HepG2 (cell line): ENCODE data around the gene FTL. TPM values are rescaled to one million over a fixed set of nuclear protein-coding genes. Genes with fewer than 3 reads are reported as not detected.

Source experiments
- ARHGAP35 ChIP-seq: sonication (generic); formaldehyde crosslinking; IDR thresholded peaks from 2 replicates; pipeline ENCODE4 v1.9.0; 2022; ENCODE audit warnings: mild to moderate bottlenecking, inconsistent platforms, moderate library complexity, missing genetic modification reagents, borderline replicate concordance
- ASH2L ChIP-seq: fragments of 300-600, 200-600 bp; sonication (generic); IDR thresholded peaks from 2 replicates; pipeline ENCODE4 v1.7.0; 2017; ENCODE audit warnings: low read depth, mild to moderate bottlenecking, moderate library complexity, mixed read lengths, low read length; ENCODE audit not compliant: insufficient read length
- CCDC6 ChIP-seq: sonication (generic); formaldehyde crosslinking; IDR thresholded peaks from 2 replicates; pipeline ENCODE4 v1.8.1; 2022; ENCODE audit warnings: mild to moderate bottlenecking, missing genetic modification reagents, moderate library complexity
- MEIS1 ChIP-seq: sonication (generic); formaldehyde crosslinking; IDR thresholded peaks from 2 replicates; pipeline ENCODE4 v1.9.0; 2021; ENCODE audit warnings: mild to moderate bottlenecking, missing genetic modification reagents, moderate library complexity, borderline replicate concordance
- NFKB2 ChIP-seq: sonication (generic); formaldehyde crosslinking; IDR thresholded peaks from 2 replicates; pipeline ENCODE4 v1.4.0; 2020; ENCODE audit warnings: missing genetic modification reagents, borderline replicate concordance
- RARA ChIP-seq: IDR thresholded peaks from 2 replicates; pipeline ENCODE4 v1.6.1; 2016; ENCODE audit warnings: missing genetic modification reagents, missing compliant biosample characterization
- RXRB ChIP-seq: IDR thresholded peaks from 2 replicates; pipeline ENCODE4 v1.6.1; 2016; ENCODE audit warnings: borderline replicate concordance, missing genetic modification reagents, missing compliant biosample characterization
- SATB2 ChIP-seq: sonication (generic); formaldehyde crosslinking; IDR thresholded peaks from 2 replicates; pipeline ENCODE4 v1.5.0; 2020; ENCODE audit warnings: missing genetic modification reagents
- SIN3A ChIP-seq: IDR thresholded peaks from 2 replicates; pipeline ENCODE4 v1.6.1; 2011; ENCODE audit warnings: low read depth, mild to moderate bottlenecking, control low read depth, low read length, borderline replicate concordance
- SP4 ChIP-seq: sonication (generic); formaldehyde crosslinking; IDR thresholded peaks from 2 replicates; pipeline ENCODE4 v1.8.1; 2023; ENCODE audit warnings: mild to moderate bottlenecking, missing genetic modification reagents
- STAT6 ChIP-seq: sonication (generic); formaldehyde crosslinking; IDR thresholded peaks from 2 replicates; pipeline ENCODE4 v1.4.0; 2020; ENCODE audit warnings: missing genetic modification reagents, mild to moderate bottlenecking, borderline replicate concordance
- XRCC5 ChIP-seq: fragments of 200-400 bp; formaldehyde crosslinking; optimal IDR thresholded peaks from 2 replicates; pipeline ENCODE3; 2017; ENCODE audit warnings: mild to moderate bottlenecking, low read length
- ZBTB38 ChIP-seq: sonication (generic); formaldehyde crosslinking; IDR thresholded peaks from 2 replicates; pipeline ENCODE4 v1.5.1; 2020; ENCODE audit warnings: mild to moderate bottlenecking, missing genetic modification reagents
- ZC3H4 ChIP-seq: sonication (generic); formaldehyde crosslinking; IDR thresholded peaks from 2 replicates; pipeline ENCODE4 v1.4.0; 2020; ENCODE audit warnings: missing genetic modification reagents, borderline replicate concordance
- ZNF10 ChIP-seq: sonication (generic); formaldehyde crosslinking; IDR thresholded peaks from 2 replicates; pipeline ENCODE4 v1.4.0; 2020; ENCODE audit warnings: mild to moderate bottlenecking, low read depth, missing genetic modification reagents, borderline replicate concordance
- ZNF558 ChIP-seq: sonication (generic); formaldehyde crosslinking; IDR thresholded peaks from 2 replicates; pipeline ENCODE4 v1.9.0; 2022; ENCODE audit warnings: mild to moderate bottlenecking, missing genetic modification reagents, borderline replicate concordance
- ZNF749 ChIP-seq: sonication (generic); formaldehyde crosslinking; IDR thresholded peaks from 2 replicates; pipeline ENCODE4 v1.8.0; 2022; ENCODE audit warnings: mild to moderate bottlenecking, missing genetic modification reagents, moderate library complexity, borderline replicate concordance
- ZNF773 ChIP-seq: sonication (generic); formaldehyde crosslinking; IDR thresholded peaks from 2 replicates; pipeline ENCODE4 v1.4.0; 2020; ENCODE audit warnings: missing genetic modification reagents, borderline replicate concordance
- ZNF775 ChIP-seq: sonication (generic); formaldehyde crosslinking; IDR thresholded peaks from 2 replicates; pipeline ENCODE4 v1.4.0; 2020; ENCODE audit warnings: missing genetic modification reagents, mild to moderate bottlenecking, moderate library complexity, borderline replicate concordance
- ZNF841 ChIP-seq: sonication (generic); formaldehyde crosslinking; IDR thresholded peaks from 2 replicates; pipeline ENCODE4 v1.8.1; 2023; ENCODE audit warnings: missing genetic modification reagents, borderline replicate concordance
- polyA plus RNA-seq, 8 experiments: library from polyadenylated mRNA; depleted of rRNA in 3 of 8; stranded (reverse) in 7 of 8; unstranded in 1 of 8; fragments of >200 nt; fragmentation: Illumina TruSeq in 4 of 8; extraction: Trizol in 4 of 8; gene quantifications; 2 replicates each; pipeline versions ENCODE4 v1.2.1 to v1.2.3, GENCODE V29; 2011 to 2016; ENCODE audit warnings: low read depth in 4 of 8, missing spikeins in 1 of 8, mixed read lengths in 1 of 8; ENCODE audit not compliant: insufficient read depth in 1 of 8
- total RNA-seq, 5 experiments: library from RNA; depleted of rRNA; stranded (reverse); fragments of >200 nt; fragmentation: Illumina TruSeq; extraction: Trizol; gene quantifications; 2 replicates each; pipeline ENCODE4 v1.2.3, GENCODE V29; 2016; ENCODE audit warnings: low read depth in 1 of 5
- TF ChIP-seq, protein P1 (sequence below): IDR thresholded peaks from 2 replicates; pipeline ENCODE4 v1.6.1; 2016; ENCODE audit warnings: missing biosample characterization, missing genetic modification reagents, low read depth
- TF ChIP-seq, protein P2 (sequence below): sonication (generic); formaldehyde crosslinking; IDR thresholded peaks from 2 replicates; pipeline ENCODE4 v1.4.0; 2020; ENCODE audit warnings: missing genetic modification reagents
- TF ChIP-seq, protein P3 (sequence below): sonication (generic); formaldehyde crosslinking; conservative IDR thresholded peaks from 2 replicates; pipeline ENCODE4 v1.4.0; 2020; ENCODE audit warnings: missing genetic modification reagents

Gene FTL
- total and polyA plus RNA-seq, 2 of the 13 experiments (the other 11 are each of a cell fraction or from before 2014, with no cell fraction given), result 2,721 to 8,800 TPM

- TF ChIP-seq STAT6 (CRISPR knock-in tag) (no peak), ASH2L (peak; percentile 67), ZBTB38 (CRISPR knock-in tag) (peak; percentile 66), RARA (no peak), ZC3H4 (no peak), SATB2 (CRISPR knock-in tag) (no peak), ZNF10 (CRISPR knock-in tag) (no peak), XRCC5 (peak; percentile 94), SIN3A (peak; percentile 86), ZNF773 (CRISPR knock-in tag) (no peak), MEIS1 (0 out of 2 replicates have a peak, but pooled peaks have one; percentile 26), SP4 (CRISPR knock-in tag) (peak; percentile 99), ARHGAP35 (CRISPR knock-in tag) (no peak), RXRB (CRISPR knock-in tag) (no peak; the same call in 1 of the 2 replicates), ZNF775 (CRISPR knock-in tag) (no peak), ZNF558 (no peak), NFKB2 (CRISPR knock-in tag) (no peak), ZNF841 (CRISPR knock-in tag) (no peak), ZNF749 (CRISPR knock-in tag) (no peak), CCDC6 (CRISPR knock-in tag) (no peak)
- TF ChIP-seq, protein P1, sequence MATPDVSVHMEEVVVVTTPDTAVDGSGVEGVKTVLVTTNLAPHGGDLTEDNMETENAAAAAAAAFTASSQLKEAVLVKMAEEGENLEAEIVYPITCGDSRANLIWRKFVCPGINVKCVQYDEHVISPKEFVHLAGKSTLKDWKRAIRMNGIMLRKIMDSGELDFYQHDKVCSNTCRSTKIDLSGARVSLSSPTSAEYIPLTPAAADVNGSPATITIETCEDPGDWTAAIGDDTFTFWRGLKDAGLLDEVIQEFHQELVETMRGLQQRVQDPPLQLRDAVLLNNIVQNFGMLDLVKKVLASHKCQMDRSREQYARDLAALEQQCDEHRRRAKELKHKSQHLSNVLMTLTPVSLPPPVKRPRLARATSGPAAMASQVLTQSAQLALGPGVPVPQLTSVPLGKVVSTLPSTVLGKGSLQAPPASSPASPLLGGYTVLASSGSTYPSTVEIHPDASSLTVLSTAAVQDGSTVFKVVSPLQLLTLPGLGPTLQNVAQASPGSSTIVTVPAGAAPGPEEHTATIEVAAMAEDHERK, result 0 out of 2 replicates have a peak, but pooled peaks have one; percentile 16
- TF ChIP-seq, protein P2, sequence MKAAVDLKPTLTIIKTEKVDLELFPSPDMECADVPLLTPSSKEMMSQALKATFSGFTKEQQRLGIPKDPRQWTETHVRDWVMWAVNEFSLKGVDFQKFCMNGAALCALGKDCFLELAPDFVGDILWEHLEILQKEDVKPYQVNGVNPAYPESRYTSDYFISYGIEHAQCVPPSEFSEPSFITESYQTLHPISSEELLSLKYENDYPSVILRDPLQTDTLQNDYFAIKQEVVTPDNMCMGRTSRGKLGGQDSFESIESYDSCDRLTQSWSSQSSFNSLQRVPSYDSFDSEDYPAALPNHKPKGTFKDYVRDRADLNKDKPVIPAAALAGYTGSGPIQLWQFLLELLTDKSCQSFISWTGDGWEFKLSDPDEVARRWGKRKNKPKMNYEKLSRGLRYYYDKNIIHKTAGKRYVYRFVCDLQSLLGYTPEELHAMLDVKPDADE (CRISPR knock-in tag), result no peak; the same call in 1 of the 2 replicates
- TF ChIP-seq, protein P3, sequence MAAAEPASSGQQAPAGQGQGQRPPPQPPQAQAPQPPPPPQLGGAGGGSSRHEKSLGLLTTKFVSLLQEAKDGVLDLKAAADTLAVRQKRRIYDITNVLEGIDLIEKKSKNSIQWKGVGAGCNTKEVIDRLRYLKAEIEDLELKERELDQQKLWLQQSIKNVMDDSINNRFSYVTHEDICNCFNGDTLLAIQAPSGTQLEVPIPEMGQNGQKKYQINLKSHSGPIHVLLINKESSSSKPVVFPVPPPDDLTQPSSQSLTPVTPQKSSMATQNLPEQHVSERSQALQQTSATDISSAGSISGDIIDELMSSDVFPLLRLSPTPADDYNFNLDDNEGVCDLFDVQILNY (CRISPR knock-in tag), result peak; percentile 39; the same call in 1 of the 2 replicates
Observed at GRCh38 chr19:48993175-48994034, 28.3 kb downstream of the FTL start, which contains the start of the genes GYS1 and RUVBL2 (continued).
